Progenitor cell of endocrine pancreas (in vitro differentiated cells): ENCODE results near the gene DRD5. TPM values are rescaled to one million over a fixed set of nuclear protein-coding genes. Genes with fewer than 3 reads are reported as not detected.

Experiments
- DNase-seq: peaks from one replicate; pipeline ENCODE4 v3.0.0; 2021; ENCODE audit warnings: low spot score; ENCODE audit not compliant: unreplicated experiment
- H3K27ac Mint-ChIP-seq: 2 replicates; pipeline ENCODE4 v1.8.0; 2021; ENCODE audit warnings: mild to moderate bottlenecking, moderate library complexity, mixed read lengths
- H3K27me3 Mint-ChIP-seq: 2 replicates; pipeline ENCODE4 v1.8.0; 2021; ENCODE audit warnings: mixed read lengths
- H3K36me3 Mint-ChIP-seq: 2 replicates; pipeline ENCODE4 v1.8.0; 2022; ENCODE audit warnings: mixed read lengths; ENCODE audit not compliant: insufficient read depth
- H3K4me1 Mint-ChIP-seq: 2 replicates; pipeline ENCODE4 v1.8.0; 2021; ENCODE audit warnings: low read depth, mixed read lengths
- H3K4me3 Mint-ChIP-seq: 2 replicates; pipeline ENCODE4 v1.8.0; 2021; ENCODE audit warnings: low read depth, mild to moderate bottlenecking, moderate library complexity, mixed read lengths
- H3K9me3 Mint-ChIP-seq: 2 replicates; pipeline ENCODE4 v1.8.0; 2021; ENCODE audit warnings: low read depth, mixed read lengths
- CTCF ChIP-seq: fragments of 200-600 bp; sonication (generic); IDR thresholded peaks from one replicate; pipeline ENCODE4 v1.5.0; 2021; ENCODE audit warnings: antibody characterized with exemption, mild to moderate bottlenecking; ENCODE audit not compliant: unreplicated experiment
- total RNA-seq: library from RNA; stranded (reverse); gene quantifications from 2 replicates; pipeline ENCODE4 v1.2.1, GENCODE V29; 2021

Gene DRD5
- total RNA-seq, 1 donor from 2014 or later = not detected

DNA sequence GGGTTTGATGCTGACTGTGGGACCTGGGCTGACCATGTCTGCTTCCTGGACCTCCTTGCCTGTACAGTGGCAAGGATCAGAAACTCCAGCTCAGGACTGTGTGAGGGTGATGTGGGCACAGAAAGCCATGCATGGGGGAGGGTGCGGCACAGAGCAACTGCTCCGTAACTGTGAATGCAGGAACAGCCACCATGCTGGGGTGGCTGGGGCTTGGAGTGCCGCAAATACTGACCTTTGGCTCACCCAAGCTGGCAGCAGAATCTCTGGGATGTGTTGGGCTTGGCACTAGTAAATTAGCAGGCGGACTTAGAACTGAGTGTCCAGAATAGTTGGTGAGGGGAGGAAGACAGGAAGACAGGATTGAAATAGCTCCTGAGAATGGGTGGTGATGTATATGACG lies 52.0 kb downstream of the DRD5 start:
- no peak for TF ChIP-seq CTCF
- no peaks in the 10 kb centered on the region for H3K9me3 Mint-ChIP-seq
- H3K27ac Mint-ChIP-seq = no peak overlapping the region
- H3K4me3 Mint-ChIP-seq = no peak overlapping the region
- H3K4me1 Mint-ChIP-seq = no peaks in the 10 kb centered on the region
- no peaks in the 10 kb centered on the region for H3K36me3 Mint-ChIP-seq
- peaks cover 2% of the 10 kb centered on the region for H3K27me3 Mint-ChIP-seq
- DNase-seq = no peak

Other genes starting within 250 kb of the DRD5 start
- gene SLC2A9, start 239.9 kb downstream of the DRD5 start, total RNA-seq = 3.1 and 3.2 TPM in 2 replicates